ENCODE data around the gene RBBP4. TPM values are rescaled to one million over a fixed set of nuclear protein-coding genes. Genes with fewer than 3 reads are reported as not detected.
"Not testable (repeated sequence)": the region's sequence is repeated elsewhere in the genome, so short reads cannot be mapped to it uniquely, and the experiment has no call there.

Gene RBBP4
- 212 TPM for total RNA-seq

GRCh38 chr1:32650752-32651460 lies at the start of gene RBBP4:
Gene RBBP4, plus strand, starts transcription at chr1:32651208. Its CDS starts 99 bp downstream, at chr1:32651307.
- peak; percentile 96 for DNase-seq

DNA sequence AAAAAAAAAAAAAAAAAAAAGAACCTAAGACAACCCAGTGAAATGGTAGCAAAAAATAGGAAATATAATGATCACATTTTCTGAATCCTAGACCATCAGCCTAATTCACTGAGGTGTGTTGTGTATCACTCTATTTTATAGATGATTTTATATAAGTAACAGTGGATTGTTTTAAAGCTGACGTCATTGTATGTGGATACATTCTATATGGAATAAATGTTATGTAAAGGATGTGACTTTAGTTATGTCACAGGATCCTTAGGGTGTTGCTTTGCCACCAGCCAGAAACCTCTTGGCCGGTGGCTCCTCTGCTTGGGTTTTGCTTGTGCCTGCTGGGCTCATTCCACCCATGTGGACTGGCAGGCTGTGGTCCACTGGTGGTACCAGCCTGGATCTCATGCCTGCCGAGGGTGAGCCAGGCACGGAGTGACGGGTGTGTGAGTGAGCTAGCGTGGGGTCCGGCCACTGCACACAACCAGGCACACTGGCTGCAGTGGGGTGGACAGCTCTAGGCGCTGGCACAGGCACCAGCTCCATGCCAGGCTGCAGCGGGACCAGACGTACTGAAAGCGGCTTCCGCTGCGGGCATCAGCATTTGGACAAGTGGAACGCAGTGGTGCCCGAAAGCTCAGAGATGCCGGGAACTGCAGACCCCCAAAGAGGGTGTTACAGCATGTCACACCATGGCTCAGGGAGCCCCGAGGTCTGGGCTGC lies 45.1 kb upstream of the RBBP4 start:
- no peak for DNase-seq

DNA sequence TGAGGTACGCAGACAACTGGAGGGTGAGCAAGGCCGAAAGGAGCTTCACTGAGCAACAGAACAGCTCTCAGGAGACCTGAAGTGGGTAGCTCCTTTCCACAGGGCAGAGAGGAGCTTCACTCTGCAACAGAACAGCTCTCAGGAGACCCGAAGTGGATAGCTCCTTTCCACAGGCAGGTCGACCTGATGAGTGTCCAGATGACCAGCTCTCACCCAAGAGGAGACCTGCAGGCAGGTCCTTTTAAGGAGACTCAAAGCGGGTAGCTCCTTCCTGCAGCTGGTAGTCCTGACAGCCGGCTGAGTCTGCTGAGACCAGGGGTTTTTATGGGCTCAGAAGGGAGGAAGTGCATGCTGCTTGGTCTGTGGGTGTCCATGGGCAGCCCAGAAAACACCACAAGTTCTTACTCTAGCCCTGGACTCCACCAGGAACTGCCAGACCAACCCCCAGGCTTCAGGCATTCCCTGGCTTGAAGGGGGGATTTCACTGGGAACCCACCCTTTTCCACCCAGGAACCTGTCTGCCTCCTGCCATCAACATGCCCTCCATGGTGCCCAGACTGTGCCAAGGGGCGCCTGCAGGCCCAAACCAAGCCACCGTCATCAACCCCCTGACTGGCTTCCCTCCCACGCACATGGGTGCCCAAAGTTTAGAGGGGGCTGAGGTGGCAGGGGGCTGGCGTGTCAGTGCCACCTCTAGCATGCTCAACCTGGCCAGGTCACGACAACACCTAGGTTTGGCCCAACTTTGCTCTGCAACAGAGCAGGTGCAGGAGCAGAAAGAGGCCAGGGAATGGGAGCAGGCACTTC lies 44.2 kb upstream of the RBBP4 start:
- DNase-seq: no peak

DNA sequence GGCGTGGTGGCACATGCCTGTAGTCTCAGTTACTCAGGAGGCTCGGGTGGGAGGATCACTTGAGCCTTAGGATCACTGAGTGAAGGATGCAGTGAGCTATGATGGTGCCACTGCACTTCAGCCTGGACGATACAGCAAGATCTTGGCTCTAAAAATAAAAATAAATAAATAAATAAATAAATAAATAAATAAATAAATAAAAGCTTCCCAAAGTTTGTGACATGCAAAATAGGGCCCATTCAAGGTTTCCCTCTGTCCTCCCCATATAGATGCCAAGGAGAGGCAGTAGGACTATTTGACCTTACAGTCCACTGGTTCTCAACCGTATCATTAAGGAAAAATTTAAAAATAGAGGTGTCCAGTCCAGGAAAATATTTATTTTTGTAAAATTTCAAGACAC lies 41.8 kb upstream of the RBBP4 start:
- no peak for DNase-seq

- no peak for DNase-seq
Observed at GRCh38 chr1:32611859-32612188, 39.2 kb upstream of the RBBP4 start.

DNA sequence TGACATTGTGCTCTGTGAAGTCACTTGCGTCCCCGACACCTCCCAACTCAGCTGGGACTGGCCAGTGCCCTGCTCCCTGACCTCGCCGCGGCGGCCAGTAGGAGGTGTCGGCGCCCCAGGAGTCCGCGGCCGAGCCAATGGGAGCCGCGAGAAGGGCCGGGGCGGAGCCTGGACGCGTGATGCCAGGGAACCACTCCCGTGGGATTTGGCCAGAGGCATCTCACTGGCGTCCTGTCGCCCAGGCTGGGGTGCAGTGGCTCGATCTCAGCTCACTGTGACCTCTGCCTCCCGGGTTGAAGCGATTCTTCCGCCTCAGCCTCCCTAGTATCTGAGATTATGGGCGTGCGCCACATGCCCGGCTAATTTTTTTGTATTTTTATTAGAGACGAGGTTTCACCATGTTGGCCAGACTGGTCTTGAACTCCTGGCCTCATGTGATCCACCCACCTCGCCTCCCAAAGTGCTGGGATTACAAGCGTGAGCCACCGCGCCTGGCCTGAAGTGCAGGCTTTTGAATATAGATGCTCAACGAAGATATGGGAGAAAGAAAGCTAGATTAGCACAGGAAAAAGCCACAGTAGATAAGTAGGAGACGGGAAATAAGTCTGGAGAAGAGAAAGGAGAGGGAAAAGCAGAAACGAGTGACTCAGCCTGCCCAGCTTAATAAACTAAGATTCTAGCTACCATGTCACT lies 38.7 kb upstream of the RBBP4 start:
- DNase-seq: peak; percentile 88

GRCh38 chr1:32613472-32613871 lies 37.5 kb upstream of the RBBP4 start:
- no peak for DNase-seq

GRCh38 chr1:32618673-32619221 lies 32.3 kb upstream of the RBBP4 start:
- no peak for DNase-seq

- no peak for DNase-seq
Observed at GRCh38 chr1:32619701-32620485, 31.1 kb upstream of the RBBP4 start.

DNA sequence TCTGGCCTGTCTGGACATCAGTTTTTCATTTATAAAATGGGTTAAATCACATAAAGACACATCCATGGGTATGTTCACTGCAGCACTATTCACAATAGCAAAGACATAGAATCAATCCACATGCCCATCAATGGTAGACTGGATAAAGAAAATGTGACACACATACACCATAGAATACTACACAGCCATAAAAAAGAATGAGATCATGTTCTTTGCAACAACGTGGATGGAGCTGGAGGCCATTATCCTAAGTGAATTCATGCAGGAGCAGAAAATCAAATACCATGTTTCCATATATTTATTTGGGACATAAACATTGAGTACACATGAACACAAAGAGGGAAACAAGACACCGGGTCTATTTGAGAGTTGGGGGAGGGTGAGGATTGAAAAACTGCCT lies 28.8 kb upstream of the RBBP4 start:
- DNase-seq: no peak

GRCh38 chr1:32622806-32623681 lies 28.0 kb upstream of the RBBP4 start:
- DNase-seq: no peak

DNA sequence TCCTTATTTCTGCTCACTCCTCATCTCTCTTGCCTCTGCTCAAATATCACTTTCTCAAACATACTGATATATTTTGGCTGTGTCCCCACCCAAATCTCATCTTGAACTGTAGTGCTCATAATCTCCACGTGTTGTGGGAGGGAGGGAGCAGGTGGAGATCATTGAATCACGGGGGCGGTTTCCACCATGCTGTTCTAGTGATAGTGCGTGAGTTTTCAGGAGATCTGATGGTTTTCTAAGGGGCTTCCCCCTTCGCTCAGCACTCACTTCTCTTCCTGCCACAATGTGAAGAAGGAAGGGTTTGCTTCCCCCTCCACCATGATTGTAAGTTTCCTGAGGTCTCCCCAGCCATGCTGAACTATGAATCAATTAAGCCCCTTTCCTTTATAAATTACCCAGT lies 27.2 kb upstream of the RBBP4 start:
- DNase-seq: no peak

DNA sequence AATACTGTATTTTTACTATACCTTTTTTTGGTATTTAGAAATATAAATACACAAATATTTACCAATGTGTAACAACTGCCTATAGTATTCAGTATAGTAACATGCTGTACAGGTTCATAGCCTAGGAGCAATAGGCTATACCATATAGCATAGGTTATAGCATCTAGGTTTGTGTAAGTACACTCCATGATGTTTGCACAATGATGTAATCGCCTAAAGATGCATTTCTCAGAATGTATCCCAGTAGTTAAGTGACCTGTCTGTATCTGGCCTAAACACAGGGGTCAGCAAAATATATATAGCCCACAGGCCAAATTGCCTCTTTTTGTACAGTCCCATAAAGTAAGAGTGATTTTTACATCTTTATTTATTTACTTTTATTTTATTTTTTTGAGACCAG lies 24.8 kb upstream of the RBBP4 start:
- no peak for DNase-seq

DNA sequence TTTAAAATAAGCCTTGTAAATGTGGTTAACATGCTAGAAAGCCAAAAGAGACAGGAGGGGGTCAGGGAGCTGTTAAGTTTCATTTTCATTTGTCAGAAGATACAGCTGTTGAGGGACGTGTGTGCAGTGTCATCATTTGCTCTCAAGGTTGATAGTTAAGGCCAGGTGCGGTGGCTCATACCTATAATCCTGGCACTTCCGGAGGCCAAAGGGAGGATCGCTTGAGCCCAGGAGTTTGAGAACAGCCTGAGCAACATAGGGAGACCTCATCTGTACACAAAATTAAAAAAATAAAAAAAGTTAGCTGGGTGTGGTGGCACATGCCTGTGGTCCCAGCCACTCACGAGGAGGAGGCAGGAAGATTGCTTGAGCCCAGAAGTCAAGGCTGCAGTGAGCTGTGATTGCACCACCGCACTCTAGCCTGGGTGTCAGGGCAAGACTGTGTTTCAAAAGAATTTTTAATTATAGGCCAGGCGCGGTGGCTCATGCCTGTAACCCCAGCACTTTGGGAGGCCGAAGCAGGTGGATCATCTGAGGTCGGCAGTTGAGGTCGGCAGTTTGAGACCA lies 23.3 kb upstream of the RBBP4 start:
- DNase-seq: no peak

- not testable (repeated sequence) for DNase-seq
Observed at GRCh38 chr1:32630173-32630572, 20.8 kb upstream of the RBBP4 start.

DNA sequence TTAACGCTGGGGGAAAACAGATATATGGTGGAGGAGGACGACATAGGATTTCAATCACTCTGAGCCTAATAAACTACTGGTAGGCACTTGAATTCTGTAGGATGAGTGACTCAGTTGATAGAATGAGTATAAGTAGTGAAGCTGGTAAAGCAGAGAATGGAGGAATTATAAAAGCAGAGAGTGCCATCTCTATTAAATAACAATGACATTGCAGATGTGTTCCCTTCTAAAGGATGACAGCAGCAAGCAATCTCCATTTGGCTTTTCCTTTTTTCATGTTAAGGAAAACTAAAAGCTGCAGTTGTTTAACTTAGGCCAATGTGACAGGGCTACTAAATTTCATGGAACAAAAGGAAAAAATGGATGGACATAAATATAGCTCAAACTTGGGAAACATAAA lies 18.2 kb upstream of the RBBP4 start:
- no peak for DNase-seq

GRCh38 chr1:32635508-32636277 lies 15.3 kb upstream of the RBBP4 start:
- no peak for DNase-seq

DNA sequence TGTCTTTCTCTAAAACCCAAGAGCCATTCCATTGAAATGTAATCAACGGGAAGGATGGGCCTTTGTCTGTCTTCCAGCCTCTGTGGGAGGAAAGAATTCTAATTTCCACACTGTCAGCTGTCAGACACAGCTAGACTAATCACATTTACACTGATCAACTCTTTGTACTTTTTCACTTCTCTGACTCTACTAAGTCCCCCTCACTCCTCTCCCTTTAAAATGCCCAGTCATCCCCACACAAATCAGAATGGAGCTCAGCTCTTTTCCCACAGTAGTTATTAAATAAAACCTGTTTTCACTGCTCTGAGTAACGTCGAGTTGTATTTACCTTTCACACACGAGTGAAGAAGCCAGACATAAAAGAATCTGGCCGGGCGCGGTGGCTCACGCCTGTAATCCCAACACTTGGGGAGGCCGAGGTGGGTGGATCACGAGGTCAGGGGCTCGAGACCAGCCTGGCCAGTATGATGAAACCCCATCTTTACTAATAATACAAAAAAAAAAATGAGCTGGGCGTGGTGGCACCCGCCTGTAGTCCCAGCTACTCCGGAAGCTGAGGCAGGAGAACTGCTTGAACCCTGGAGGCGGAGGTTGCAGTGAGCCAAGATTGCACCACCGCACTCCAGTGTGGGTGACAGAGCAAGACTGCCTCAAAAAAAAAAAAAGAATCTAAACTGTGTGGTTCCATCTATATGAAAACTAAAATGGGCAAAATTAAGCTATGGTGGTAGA lies 13.9 kb upstream of the RBBP4 start:
- no peak for DNase-seq

Measured in occipital lobe (tissue), 2 donors.